HCT116 (cell line): Measurements from ENCODE around the gene ABHD12. TPM values are rescaled to one million over a fixed set of nuclear protein-coding genes. Genes with fewer than 3 reads are reported as not detected.

Source experiments
- ATAC-seq: fragments of 200-7000 bp; cut with Tn5 transposase; 2 replicates; pipeline ENCODE4 v1.9.1; 2020; ENCODE audit warnings: mild to moderate bottlenecking, moderate library complexity
- BruUV-seq: library from RNA; stranded (reverse); fragments of 400-500 nt; replicated peaks from 2 replicates; lab custom pipeline; 2021; lab: Mats Ljungman, UMichigan
- CTCF ChIA-PET: fragments of 300-600 bp; sonication (Branson Sonifier 250); formaldehyde crosslinking; loops from one replicate; lab custom pipeline; 2021; ENCODE audit warnings: antibody characterized with exemption; lab: Charles Lee
- POLR2A ChIA-PET: fragments of 300-600, 350-600 bp; sonication (Branson Sonifier 250); formaldehyde crosslinking; loops from one replicate; lab custom pipeline; 2021; ENCODE audit warnings: antibody characterized with exemption; lab: Charles Lee
- RAD21 ChIA-PET, 2 experiments: fragments of 300-600 bp; sonication (Branson Sonifier 250); formaldehyde crosslinking; loops; one replicate each; lab custom pipeline; 2023; ENCODE audit warnings: low total read pairs in 2 of 2; ENCODE audit not compliant: uncharacterized antibody in 2 of 2, unreplicated experiment in 2 of 2, low non-redundant PET in 1 of 2; lab: Charles Lee
- DNase-seq: peaks from one replicate; pipeline ENCODE4 v3.0.0-alpha.2; 2010; ENCODE audit warnings: low read depth, low spot score
- H2AFZ ChIP-seq: fragments of 200-600 bp; shearing (Covaris generic), sonication (generic); 2 replicates; pipeline ENCODE4 v1.6.1; 2017; ENCODE audit warnings: low read depth, mixed run types, mixed read lengths, antibody characterized with exemption, low read length; ENCODE audit not compliant: poor library complexity, severe bottlenecking
- H3K27ac ChIP-seq: 2 replicates; pipeline ENCODE4 v1.5.1; 2012; ENCODE audit warnings: low read depth, low read length
- H3K27me3 ChIP-seq: fragments of 200-600 bp; sonication (generic); 2 replicates; pipeline ENCODE4 v1.6.1; 2016; ENCODE audit warnings: mixed run types, low read length, mixed read lengths; ENCODE audit not compliant: insufficient read depth
- H3K36me3 ChIP-seq, 2 experiments: fragments of 200-500 bp in 1 of 2; fragments of 200-600 bp in 1 of 2; sonication (Bioruptor generic) in 1 of 2; sonication (generic) in 1 of 2; 2 replicates each; pipeline versions ENCODE4 v1.5.1 to v1.6.1; 2014 to 2016; ENCODE audit warnings: low read length in 2 of 2, inconsistent platforms in 1 of 2, mixed read lengths in 1 of 2, mixed run types in 1 of 2; ENCODE audit not compliant: insufficient read depth in 2 of 2, control insufficient read depth in 1 of 2
- H3K4me1 ChIP-seq, 2 experiments: fragments of 200-600 bp in 1 of 2; sonication (generic) in 1 of 2; 2 replicates each; pipeline versions ENCODE4 v1.5.1 to v1.6.1; 2012 to 2017; ENCODE audit warnings: low read length in 2 of 2, inconsistent platforms in 1 of 2, mild to moderate bottlenecking in 1 of 2, mixed read lengths in 1 of 2, mixed run types in 1 of 2, moderate library complexity in 1 of 2; ENCODE audit not compliant: insufficient read depth in 2 of 2, control insufficient read depth in 1 of 2
- H3K4me2 ChIP-seq: fragments of 200-600 bp; sonication (generic); 2 replicates; pipeline ENCODE4 v1.6.1; 2017; ENCODE audit warnings: mixed run types, low read length, mixed read lengths
- H3K4me3 ChIP-seq, 2 experiments: fragments of 200-600 bp in 1 of 2; sonication (generic) in 1 of 2; replicated peaks in 1 of 2; 2 replicates each; pipeline ENCODE4 v1.5.1; 2011 to 2016; ENCODE audit warnings: low read length in 2 of 2, control low read depth in 1 of 2, low read depth in 1 of 2, mild to moderate bottlenecking in 1 of 2, mixed read lengths in 1 of 2, mixed run types in 1 of 2
- H3K79me2 ChIP-seq: fragments of 200-600 bp; sonication (generic); 2 replicates; pipeline ENCODE4 v1.6.1; 2017; ENCODE audit warnings: mild to moderate bottlenecking, mixed run types, low read length, moderate library complexity, mixed read lengths; ENCODE audit not compliant: insufficient read depth
- H3K9ac ChIP-seq: fragments of 200-600 bp; sonication (generic); 2 replicates; pipeline ENCODE4 v1.6.1; 2016; ENCODE audit warnings: low read length, mixed read lengths
- H3K9me2 ChIP-seq: fragments of 200-600 bp; sonication (generic), shearing (Covaris generic); 2 replicates; pipeline ENCODE4 v1.6.1; 2017; ENCODE audit warnings: mixed run types, mild to moderate bottlenecking, moderate library complexity; ENCODE audit not compliant: insufficient read depth
- H3K9me3 ChIP-seq, 2 experiments: fragments of 200-500 bp in 1 of 2; fragments of 200-600 bp in 1 of 2; sonication (Bioruptor generic) in 1 of 2; sonication (generic) in 1 of 2; 2 replicates each; pipeline ENCODE4 v1.6.1; 2014 to 2017; ENCODE audit warnings: low read length in 2 of 2, mixed read lengths in 2 of 2, inconsistent platforms in 1 of 2, low read depth in 1 of 2, mild to moderate bottlenecking in 1 of 2, mixed run types in 1 of 2, moderate library complexity in 1 of 2; ENCODE audit not compliant: control insufficient read depth in 1 of 2, insufficient read depth in 1 of 2
- H4K20me1 ChIP-seq: fragments of 200-600 bp; sonication (generic), shearing (Covaris generic); 2 replicates; pipeline ENCODE4 v1.6.1; 2017; ENCODE audit warnings: mixed run types, mild to moderate bottlenecking, moderate library complexity; ENCODE audit not compliant: insufficient read depth
- FOSL1 ChIP-seq: IDR thresholded peaks from 2 replicates; pipeline ENCODE4 v1.6.1; 2012; ENCODE audit warnings: low read depth
- YY1 ChIP-seq: IDR thresholded peaks from 2 replicates; pipeline ENCODE4 v1.6.1; 2011; ENCODE audit warnings: low read length, low read depth, moderate library complexity, mild to moderate bottlenecking; ENCODE audit not compliant: insufficient replicate concordance; ENCODE audit errors: extremely low read depth
- intact Hi-C: fragments of 100-400 bp; cut with micrococcal nuclease; formaldehyde crosslinking; loops from 2 replicates; pipeline ENCODE4 v1.10.0; 2022
- total RNA-seq: library from RNA; stranded (reverse); gene quantifications from one replicate; pipeline ENCODE4 v1.2.1, GENCODE V29; 2021; ENCODE audit not compliant: unreplicated experiment
- TF ChIP-seq, protein P1 (sequence below): IDR thresholded peaks from 2 replicates; pipeline ENCODE4 v1.6.1; 2012

Gene ABHD12
- total RNA-seq, 1 experiment from 2014 or later = 31.7 TPM

DNA sequence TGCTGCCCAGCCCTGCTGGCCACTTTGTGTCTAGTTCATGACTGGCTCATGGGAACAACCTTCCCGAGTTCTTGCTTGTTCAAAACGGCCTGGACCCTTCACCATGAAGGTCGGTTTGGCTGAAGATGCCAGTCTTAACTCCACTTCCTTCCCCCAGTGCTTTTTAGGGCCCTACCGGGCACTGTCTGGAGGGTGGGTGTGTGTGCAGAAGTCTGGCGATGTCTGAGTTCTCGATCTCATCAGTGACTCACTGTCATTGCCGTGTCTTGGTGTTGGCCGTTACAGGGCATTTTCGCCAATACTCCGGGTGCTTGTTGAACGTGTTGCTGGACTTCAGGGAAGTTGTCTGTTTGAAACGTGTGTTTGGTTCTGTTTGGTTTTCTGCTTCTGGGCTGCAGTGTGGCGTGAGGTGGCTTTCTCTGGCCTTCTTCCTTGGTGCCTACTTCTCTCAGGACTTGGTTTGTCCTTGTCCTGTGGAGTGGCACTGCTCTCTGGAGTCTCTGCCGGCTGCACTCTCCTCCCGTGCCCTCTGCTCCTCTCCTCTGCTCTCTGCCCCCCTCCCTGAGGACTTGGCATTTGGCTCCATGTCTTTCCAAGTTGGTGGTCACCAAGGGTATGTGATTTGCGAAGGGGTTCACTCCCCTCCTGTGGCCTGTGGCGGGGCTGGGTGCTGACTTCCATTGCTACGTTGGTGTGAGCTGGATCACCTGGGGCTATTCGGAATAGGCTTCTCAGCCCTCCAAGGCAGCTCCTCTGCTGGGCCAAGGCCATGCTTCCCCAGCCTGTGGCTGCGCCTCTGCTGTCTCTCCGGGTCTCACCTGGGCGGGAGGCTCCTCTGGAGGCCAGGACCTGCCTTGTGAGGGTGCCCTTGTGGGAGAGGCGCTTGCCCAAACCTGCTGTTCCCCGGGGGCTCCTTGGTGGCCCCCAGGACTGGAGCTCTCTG lies 104.5 kb downstream of the ABHD12 start:
- H3K4me2 ChIP-seq = no peak overlapping the region
- H3K9me3 ChIP-seq = no peaks in the 10 kb centered on the region
- H3K27ac ChIP-seq = no peak overlapping the region
- no peak overlapping the region for H2AFZ ChIP-seq
- no peak overlapping the region for H3K4me3 ChIP-seq
- no peaks in the 10 kb centered on the region for H3K27me3 ChIP-seq
- H3K4me1 ChIP-seq = no peaks in the 10 kb centered on the region
- no peak for ATAC-seq
- no peaks in the 10 kb centered on the region for H4K20me1 ChIP-seq
- no TSS peak for BruUV-seq
- no peaks in the 10 kb centered on the region for H3K9me2 ChIP-seq
- DNase-seq = no peak
- no peak for TF ChIP-seq YY1
- ChIA-PET POLR2A (no interaction called here), CTCF (no interaction called here), RAD21 (no interaction called here)
- intact Hi-C loops = no loop called here
- peaks cover 10% of the 10 kb centered on the region in 2 experiments; a peak in 3 of 4 replicates for H3K36me3 ChIP-seq
- H3K79me2 ChIP-seq = no peaks in the 10 kb centered on the region
- H3K9ac ChIP-seq = no peak overlapping the region

DNA sequence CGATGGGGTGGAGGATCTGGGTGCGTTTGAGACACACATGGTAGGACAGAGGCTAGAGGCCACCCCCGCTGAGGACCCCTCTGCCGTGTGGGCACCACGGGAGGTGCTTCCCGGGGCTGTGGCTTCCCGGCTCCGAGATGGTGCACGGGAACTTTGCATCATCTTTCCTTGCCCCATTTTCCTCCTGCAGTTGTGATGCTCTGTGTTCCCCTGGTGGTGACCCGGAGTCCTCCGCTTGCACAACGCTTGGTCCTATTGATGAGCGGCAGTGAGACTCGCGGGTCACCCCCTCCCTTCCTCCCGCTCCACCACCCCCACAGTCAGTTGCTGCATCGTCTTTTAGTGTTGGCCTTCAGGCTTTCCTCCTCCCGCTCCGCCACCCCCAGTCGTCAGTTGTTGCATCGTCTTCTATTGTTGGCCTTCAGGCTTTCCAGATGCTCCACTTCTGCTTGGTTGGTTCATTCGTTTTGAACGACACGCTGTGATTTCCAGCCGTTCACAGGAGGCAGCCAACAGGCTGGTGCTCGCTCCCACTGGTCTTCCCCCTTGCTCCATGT lies 105.5 kb downstream of the ABHD12 start:
- ATAC-seq = no peak
- peaks cover 10 to 12% of the 10 kb centered on the region in 2 experiments; a peak in 3 of 4 replicates for H3K36me3 ChIP-seq
- no peaks in the 10 kb centered on the region for H3K4me1 ChIP-seq
- H3K9me2 ChIP-seq = no peaks in the 10 kb centered on the region
- POLR2A ChIA-PET = no interaction called here
- no peaks in the 10 kb centered on the region for H4K20me1 ChIP-seq
- RAD21 ChIA-PET = no interaction called here
- no peak overlapping the region for H3K4me2 ChIP-seq
- H3K9ac ChIP-seq = no peak overlapping the region
- no TSS peak for BruUV-seq
- H3K9me3 ChIP-seq = no peaks in the 10 kb centered on the region
- no peak overlapping the region for H3K27ac ChIP-seq
- no peak overlapping the region for H3K4me3 ChIP-seq
- CTCF ChIA-PET = interaction anchor here (1.2 kb wide), 1 partner anchor 11 kb away, joined by 3 read pairs; no protein-coding TSS in a partner anchor
- TF ChIP-seq, protein P1, sequence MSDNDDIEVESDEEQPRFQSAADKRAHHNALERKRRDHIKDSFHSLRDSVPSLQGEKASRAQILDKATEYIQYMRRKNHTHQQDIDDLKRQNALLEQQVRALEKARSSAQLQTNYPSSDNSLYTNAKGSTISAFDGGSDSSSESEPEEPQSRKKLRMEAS = no peak
- no peak for TF ChIP-seq FOSL1
- TF ChIP-seq, all 23 proteins: peak for 0
- no peak for DNase-seq
- Histone ChIP-seq H3K27me3 (no peaks in the 10 kb centered on the region), H2AFZ (no peak overlapping the region), H3K79me2 (no peaks in the 10 kb centered on the region)
- intact Hi-C loops = no loop called here
